Endodermal cell (in vitro differentiated cells): Measurements from ENCODE around the gene ZNF804A. TPM values are rescaled to one million over a fixed set of nuclear protein-coding genes. Genes with fewer than 3 reads are reported as not detected.

Source experiments
- DNase-seq: peaks from one replicate; pipeline ENCODE4 v3.0.0-alpha.2; 2017
- H3K27ac ChIP-seq: 2 replicates; pipeline ENCODE4 v1.5.1; 2013; ENCODE audit warnings: mild to moderate bottlenecking, low read depth, low read length, moderate library complexity
- H3K27me3 ChIP-seq: 2 replicates; pipeline ENCODE4 v1.6.1; 2013; ENCODE audit warnings: mild to moderate bottlenecking, low read length, moderate library complexity; ENCODE audit not compliant: insufficient read depth, control insufficient read depth, poor library complexity, severe bottlenecking
- H3K36me3 ChIP-seq: 2 replicates; pipeline ENCODE4 v1.7.0; 2013; ENCODE audit warnings: mild to moderate bottlenecking, low read length, moderate library complexity; ENCODE audit not compliant: control insufficient read depth, insufficient read depth
- H3K4me1 ChIP-seq: one replicate; pipeline ENCODE4 v1.7.0; 2013; ENCODE audit warnings: low read length; ENCODE audit not compliant: control insufficient read depth, insufficient read depth
- H3K4me3 ChIP-seq: 2 replicates; pipeline ENCODE4 v1.5.1; 2013; ENCODE audit warnings: mild to moderate bottlenecking, low read length, moderate library complexity
- H3K9ac ChIP-seq: 2 replicates; pipeline ENCODE4 v1.6.1; 2013; ENCODE audit warnings: mild to moderate bottlenecking, low read length, moderate library complexity; ENCODE audit not compliant: poor library complexity, severe bottlenecking; ENCODE audit errors: extremely low read depth
- H3K9me3 ChIP-seq: 2 replicates; pipeline ENCODE4 v1.6.1; 2013; ENCODE audit warnings: mild to moderate bottlenecking, low read length, moderate library complexity; ENCODE audit not compliant: control insufficient read depth
- H3K27ac Mint-ChIP-seq: 2 replicates; pipeline ENCODE4 v1.8.0; 2020; ENCODE audit warnings: mixed read lengths
- H3K27me3 Mint-ChIP-seq: 2 replicates; pipeline ENCODE4 v1.8.0; 2021; ENCODE audit warnings: mild to moderate bottlenecking, mixed read lengths; ENCODE audit not compliant: insufficient read depth
- H3K36me3 Mint-ChIP-seq: 2 replicates; pipeline ENCODE4 v1.8.0; 2020; ENCODE audit warnings: low read depth, mixed read lengths
- H3K4me1 Mint-ChIP-seq: 2 replicates; pipeline ENCODE4 v1.8.0; 2020; ENCODE audit warnings: mixed read lengths
- H3K4me3 Mint-ChIP-seq: 2 replicates; pipeline ENCODE4 v1.8.0; 2020; ENCODE audit warnings: mild to moderate bottlenecking, moderate library complexity, mixed read lengths
- H3K9me3 Mint-ChIP-seq: 2 replicates; pipeline ENCODE4 v1.8.0; 2020; ENCODE audit warnings: mild to moderate bottlenecking, mixed read lengths
- WGBS, 2 experiments: methylation state at CpG; one replicate each; pipeline versions ENCODE4 v1.1.5 to v1.1.7; 2013; ENCODE audit warnings: missing lambda C conversion rate in 2 of 2, mixed read lengths in 1 of 2; ENCODE audit not compliant: insufficient coverage in 1 of 2, insufficient read length in 1 of 2; 5-methylcytosine and 5-hydroxymethylcytosine counted together
- total RNA-seq, 2 donors: library from RNA; stranded (reverse); fragmentation: NEBNext Ultra II Directional in 1 of 2; extraction: Animal tissue kit (Norgen Biotek cat#: 25700) in 1 of 2; gene quantifications; 2 replicates in 1 of 2; 3 replicates in 1 of 2; pipeline ENCODE4 v1.2.1, GENCODE V29; 2021
- TF ChIP-seq, protein P1 (sequence below): fragments of 200-600 bp; sonication (generic); conservative IDR thresholded peaks from 2 replicates; pipeline ENCODE4 v1.5.0; 2021; ENCODE audit warnings: antibody characterized with exemption, mild to moderate bottlenecking

Gene ZNF804A
- total RNA-seq, 2 donors from 2014 or later = 0.15 TPM; not detected in 1

DNA sequence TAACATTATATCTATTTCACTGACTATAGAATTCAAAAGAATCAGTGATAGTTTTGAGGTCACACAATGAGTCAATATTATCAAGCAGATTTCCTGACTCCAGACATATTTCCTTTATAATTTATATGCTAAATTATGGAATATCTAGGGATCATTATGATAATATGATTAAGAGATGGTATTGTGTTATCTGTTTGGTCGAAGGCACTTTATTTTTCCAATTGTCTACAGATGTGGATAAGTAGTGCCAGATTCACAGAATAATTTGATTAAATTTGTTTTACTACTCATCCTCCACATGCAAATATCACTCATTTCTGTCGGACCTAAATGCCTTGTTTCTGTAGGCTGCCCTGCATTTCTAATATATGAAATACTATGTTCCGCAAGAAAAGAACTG is 4.4 kb downstream of the ZNF804A start:
- DNase-seq = no peak
- Mint-ChIP-seq H3K4me1 (peaks cover 5% of the 10 kb centered on the region), H3K36me3 (no peaks in the 10 kb centered on the region), H3K27me3 (peaks cover 22% of the 10 kb centered on the region), H3K9me3 (no peaks in the 10 kb centered on the region), H3K27ac (no peak overlapping the region), H3K4me3 (no peak overlapping the region)
- Histone ChIP-seq H3K4me3 (no peak overlapping the region), H3K27me3 (peaks cover 30% of the 10 kb centered on the region), H3K9me3 (no peaks in the 10 kb centered on the region), H3K4me1 (no peaks in the 10 kb centered on the region), H3K27ac (no peak overlapping the region), H3K36me3 (no peaks in the 10 kb centered on the region), H3K9ac (no peak overlapping the region)
- 96 to 100% methylated on average over 2 to 3 of the region's 3 CpGs for WGBS, 2 experiments
- TF ChIP-seq, protein P1, sequence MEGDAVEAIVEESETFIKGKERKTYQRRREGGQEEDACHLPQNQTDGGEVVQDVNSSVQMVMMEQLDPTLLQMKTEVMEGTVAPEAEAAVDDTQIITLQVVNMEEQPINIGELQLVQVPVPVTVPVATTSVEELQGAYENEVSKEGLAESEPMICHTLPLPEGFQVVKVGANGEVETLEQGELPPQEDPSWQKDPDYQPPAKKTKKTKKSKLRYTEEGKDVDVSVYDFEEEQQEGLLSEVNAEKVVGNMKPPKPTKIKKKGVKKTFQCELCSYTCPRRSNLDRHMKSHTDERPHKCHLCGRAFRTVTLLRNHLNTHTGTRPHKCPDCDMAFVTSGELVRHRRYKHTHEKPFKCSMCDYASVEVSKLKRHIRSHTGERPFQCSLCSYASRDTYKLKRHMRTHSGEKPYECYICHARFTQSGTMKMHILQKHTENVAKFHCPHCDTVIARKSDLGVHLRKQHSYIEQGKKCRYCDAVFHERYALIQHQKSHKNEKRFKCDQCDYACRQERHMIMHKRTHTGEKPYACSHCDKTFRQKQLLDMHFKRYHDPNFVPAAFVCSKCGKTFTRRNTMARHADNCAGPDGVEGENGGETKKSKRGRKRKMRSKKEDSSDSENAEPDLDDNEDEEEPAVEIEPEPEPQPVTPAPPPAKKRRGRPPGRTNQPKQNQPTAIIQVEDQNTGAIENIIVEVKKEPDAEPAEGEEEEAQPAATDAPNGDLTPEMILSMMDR = no peak

DNA sequence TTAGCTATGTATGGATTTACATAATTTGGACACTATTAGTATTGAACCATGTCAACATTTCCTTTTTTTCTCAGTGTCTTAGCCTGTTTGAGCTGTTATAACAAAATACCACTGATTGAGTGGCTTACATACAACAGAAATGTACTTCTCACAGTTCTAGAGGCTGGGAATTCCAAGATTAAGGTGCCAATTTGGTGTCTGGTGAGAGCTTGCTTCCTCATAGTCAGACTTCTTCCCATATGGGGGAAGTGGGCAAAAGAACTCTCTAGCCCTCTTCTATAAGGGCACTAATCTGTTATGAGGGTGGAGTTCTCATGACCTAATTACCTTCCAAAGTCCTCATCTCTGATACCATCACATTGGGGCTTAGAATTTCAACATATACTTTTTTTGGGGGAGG is 12.6 kb downstream of the ZNF804A start:
- TF ChIP-seq, protein P1 = no peak
- no peak overlapping the region for H3K27ac Mint-ChIP-seq
- no peak overlapping the region for H3K9ac ChIP-seq
- H3K27me3 Mint-ChIP-seq = no peaks in the 10 kb centered on the region
- no peak overlapping the region for H3K4me3 ChIP-seq
- H3K4me3 Mint-ChIP-seq = no peak overlapping the region
- no peaks in the 10 kb centered on the region for H3K36me3 ChIP-seq
- no peaks in the 10 kb centered on the region for H3K36me3 Mint-ChIP-seq
- H3K4me1 Mint-ChIP-seq = no peaks in the 10 kb centered on the region
- no peak overlapping the region for H3K27ac ChIP-seq
- no peak for DNase-seq
- peaks cover 15% of the 10 kb centered on the region for H3K9me3 Mint-ChIP-seq
- H3K27me3 ChIP-seq = no peaks in the 10 kb centered on the region
- H3K9me3 ChIP-seq = no peaks in the 10 kb centered on the region
- no peaks in the 10 kb centered on the region for H3K4me1 ChIP-seq

DNA sequence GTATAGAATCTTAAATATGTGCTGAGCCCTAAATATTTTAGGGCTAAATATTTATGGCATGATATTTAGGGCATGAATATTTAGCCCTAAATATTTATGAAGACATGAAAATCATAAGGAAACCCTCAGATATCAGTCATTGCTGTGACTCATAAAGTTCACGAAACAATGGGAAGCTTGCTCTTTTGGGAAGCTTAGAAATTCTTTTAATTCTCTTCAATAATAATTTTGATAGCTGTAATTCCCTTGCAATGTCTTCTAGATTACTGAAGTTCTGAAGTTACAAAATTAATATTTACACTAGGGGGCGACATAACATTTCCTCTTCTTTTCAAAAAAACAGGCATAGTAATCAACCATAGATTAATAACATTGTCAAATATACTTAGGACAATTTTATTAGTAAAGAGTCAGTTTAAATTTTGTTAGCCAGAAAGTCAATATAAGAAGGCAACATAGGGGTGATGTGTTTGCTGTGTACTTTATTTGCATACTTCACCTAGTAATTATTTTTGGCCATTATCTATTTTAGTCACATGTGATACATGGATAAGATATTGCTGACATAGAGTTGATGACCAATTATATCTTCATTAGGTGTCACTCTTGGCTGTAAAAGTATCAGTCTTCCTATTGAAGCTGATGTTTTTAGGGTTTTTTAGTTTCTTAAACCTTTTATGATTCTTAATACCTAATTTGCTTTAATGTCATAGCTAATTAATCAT is 13.2 kb downstream of the ZNF804A start:
- TF ChIP-seq, protein P1 = peak; percentile 76
- H3K4me3 ChIP-seq = no peak overlapping the region
- no peaks in the 10 kb centered on the region for H3K9me3 ChIP-seq
- H3K4me1 Mint-ChIP-seq = no peaks in the 10 kb centered on the region
- H3K27me3 Mint-ChIP-seq = no peaks in the 10 kb centered on the region
- H3K9me3 Mint-ChIP-seq = peaks cover 15% of the 10 kb centered on the region
- no peak overlapping the region for H3K27ac ChIP-seq
- H3K27me3 ChIP-seq = no peaks in the 10 kb centered on the region
- DNase-seq = no peak
- no peaks in the 10 kb centered on the region for H3K36me3 Mint-ChIP-seq
- 36 to 50% methylated on average over 1 to 2 of the region's 2 CpGs for WGBS, 2 experiments
- H3K27ac Mint-ChIP-seq = no peak overlapping the region
- H3K9ac ChIP-seq = no peak overlapping the region
- no peaks in the 10 kb centered on the region for H3K36me3 ChIP-seq
- no peaks in the 10 kb centered on the region for H3K4me1 ChIP-seq
- H3K4me3 Mint-ChIP-seq = no peak overlapping the region
